ENCODE measurements around the gene ZFP92.
"Not testable (repeated sequence)": the region's sequence is repeated elsewhere in the genome, so short reads cannot be mapped to it uniquely, and the experiment has no call there.

ZFP92 gene

GRCh38 chrX:153411255-153411987, at the start of gene ZFP92:
Gene ZFP92 (plus strand): TSS chrX:153411472. CDS start chrX:153418323, 6,851 bp downstream.
- DNase-seq = peak; percentile 41 to 43

- DNase-seq = no peak
Measured at GRCh38 chrX:153361781-153362397, 49.4 kb upstream of the ZFP92 start.

- no peak for DNase-seq
Measured at GRCh38 chrX:153365670-153366069, 45.6 kb upstream of the ZFP92 start.

DNA sequence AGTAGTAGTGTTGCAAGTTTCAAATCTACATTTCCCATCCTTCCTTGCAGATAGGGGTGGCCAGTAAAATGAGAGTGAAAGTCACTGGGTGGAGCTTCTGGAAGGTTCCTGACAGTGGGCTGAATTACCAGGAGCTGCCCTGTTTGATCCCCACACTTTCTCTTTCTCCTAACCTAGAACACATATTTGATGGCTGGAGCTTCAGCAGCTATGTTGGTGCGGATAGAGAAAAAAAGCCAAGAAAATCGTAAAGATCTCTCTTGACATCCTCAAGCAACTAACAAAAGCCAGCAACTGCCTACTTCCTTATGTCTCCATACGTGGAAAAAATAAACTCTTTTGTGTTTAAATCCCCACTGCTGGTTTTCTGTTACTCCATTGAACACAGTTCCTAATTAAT, 45.2 kb upstream of the ZFP92 start:
- no peak for DNase-seq

DNA sequence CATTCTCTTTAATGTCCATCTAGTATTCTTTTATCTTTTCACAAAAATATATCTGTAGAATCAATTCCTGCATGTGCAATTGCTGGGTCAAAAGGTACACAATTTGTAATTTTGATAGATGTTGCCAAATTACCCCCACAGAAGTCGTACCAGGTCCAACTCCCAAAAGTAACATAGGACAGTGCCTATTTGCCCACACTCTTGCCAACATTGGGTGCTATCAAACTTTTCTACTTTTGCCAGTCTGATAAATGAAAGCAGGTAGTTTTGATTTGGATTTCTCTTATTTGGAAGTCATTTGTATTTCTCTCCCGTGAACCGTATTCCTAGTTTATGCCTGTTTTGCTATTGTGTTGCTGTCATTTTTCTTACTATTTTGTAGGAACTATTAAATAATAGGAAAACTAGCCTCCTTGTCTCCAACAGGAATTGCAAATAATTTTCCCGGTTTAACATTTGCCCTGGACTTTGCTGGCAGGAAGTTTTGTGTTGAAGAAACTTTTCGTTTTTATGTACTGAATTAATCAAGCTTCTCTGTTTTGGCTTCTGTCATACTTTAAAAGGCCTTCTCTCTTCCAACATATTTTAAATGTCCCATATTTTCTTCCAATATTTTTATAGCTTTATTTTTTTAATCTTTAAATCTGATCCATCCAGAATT, 44.3 kb upstream of the ZFP92 start:
- DNase-seq = no peak

DNA sequence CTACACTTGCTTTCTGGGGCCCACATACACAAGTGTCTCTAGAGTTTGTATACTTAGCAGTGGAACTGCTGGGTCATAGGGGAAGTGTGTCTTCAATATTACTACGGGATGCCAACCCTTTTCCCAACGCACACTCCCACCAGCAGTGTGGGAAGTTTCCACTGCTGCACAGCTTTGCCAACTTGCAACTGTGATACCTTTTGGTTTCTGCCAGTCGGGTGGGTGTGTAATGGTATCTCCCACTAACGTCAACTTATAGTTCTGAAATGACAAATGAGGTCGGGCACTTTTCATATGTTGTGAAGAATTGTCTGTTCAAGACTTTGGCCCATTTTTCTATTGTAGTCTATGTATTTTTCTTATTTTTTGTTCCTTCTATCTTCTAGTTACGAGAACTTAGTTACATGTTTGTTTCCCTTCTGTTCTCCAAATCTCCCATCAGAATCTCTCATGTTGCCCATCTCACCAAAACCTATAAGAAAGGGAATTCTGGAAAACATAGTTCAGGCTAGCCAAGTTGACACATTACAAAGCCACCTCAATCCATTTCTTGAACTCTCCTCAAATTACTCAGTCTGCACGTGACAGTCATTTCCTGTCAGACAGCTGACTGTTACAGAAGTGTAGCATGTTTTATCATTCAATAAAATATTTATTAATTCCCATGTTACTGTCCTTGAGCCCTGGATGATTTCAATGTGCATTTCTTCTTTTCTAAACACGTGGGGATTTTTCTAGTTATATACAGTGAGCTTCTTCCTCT, 40.8 kb upstream of the ZFP92 start:
- DNase-seq = no peak

GRCh38 chrX:153371256-153371655, 40.0 kb upstream of the ZFP92 start:
- no peak for DNase-seq

DNA sequence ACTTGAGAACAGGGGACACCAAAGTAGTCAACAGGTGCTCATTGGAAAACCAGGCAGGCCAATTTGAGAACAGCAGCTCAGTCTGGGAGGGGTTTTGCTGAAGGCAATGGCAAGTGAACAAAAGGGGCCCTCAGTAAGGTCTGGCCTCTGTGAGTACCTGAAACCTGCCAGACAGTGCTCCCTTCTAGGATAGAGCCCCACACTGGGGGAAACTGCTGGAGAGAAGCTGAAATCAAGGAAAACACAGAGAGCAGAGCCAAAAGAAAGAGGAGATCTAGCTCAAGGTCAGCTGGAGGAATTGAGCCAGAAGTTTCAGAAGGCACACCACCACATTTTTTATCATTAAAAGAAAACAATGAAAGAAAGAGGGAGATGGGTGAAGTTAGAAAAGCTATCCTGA, 38.3 kb upstream of the ZFP92 start:
- DNase-seq = no peak

- DNase-seq = no peak
Measured at GRCh38 chrX:153374426-153374825, 36.8 kb upstream of the ZFP92 start.

DNA sequence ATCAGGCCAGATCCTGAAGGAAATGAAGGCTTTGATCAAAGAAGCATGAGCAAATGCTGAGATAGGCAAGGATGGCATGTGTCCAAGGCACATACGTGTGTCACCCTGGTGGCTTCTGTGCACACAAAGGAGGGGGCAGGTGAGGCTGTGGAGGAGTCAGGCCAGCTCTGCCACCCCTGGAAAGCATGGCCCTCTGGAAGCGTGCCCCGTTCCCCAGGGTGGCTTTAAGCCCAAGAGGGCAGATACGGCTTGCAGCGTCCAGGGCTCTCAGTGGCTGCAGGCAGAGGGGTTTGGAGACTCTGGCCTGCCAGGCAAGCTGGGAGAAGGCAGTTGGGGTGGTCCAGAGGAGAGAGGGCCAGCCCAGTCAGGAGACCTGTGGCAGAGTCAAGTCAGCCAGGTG, 35.7 kb upstream of the ZFP92 start:
- no peak for DNase-seq

DNA sequence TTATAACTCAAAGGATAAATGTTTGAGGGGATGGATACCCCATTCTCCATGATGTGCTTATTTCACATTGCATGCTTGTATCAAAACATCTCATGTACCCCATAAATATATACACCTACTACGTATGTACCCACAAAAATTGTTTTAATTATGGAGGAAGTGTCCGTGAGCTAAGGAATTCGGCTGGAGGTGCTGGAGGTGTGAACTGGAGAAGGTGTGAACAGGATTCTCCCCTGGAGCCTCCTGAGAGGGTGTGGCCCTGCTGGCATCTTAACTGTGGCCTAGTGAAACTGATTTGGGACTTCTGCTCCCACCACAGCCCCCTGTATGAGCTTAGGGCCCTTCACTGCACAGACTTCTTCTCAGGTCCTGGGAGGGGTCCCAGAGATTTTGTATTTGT, 33.5 kb upstream of the ZFP92 start:
- DNase-seq = no peak

DNA sequence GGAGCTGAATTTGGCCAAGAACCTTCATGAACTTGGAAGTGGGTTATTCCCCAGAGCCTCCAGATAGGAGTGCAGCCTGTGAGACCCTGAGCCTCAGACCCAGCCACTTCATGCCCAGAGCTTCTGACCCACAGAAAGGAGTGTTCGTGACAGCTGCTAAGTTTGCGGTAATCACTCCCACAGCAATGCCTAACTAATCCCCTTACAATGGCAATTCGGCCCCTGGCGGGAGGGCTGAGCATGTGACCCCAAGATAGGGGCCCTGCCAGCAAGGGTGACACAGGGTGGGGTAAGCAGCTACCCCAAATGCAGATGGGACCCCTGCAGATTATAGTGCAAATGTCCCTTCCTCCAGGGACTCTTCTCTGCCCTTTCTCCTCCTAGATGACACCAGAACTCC, 32.7 kb upstream of the ZFP92 start:
- no peak for DNase-seq

- no peak for DNase-seq
Measured at GRCh38 chrX:153379508-153379907, 31.8 kb upstream of the ZFP92 start.

DNA sequence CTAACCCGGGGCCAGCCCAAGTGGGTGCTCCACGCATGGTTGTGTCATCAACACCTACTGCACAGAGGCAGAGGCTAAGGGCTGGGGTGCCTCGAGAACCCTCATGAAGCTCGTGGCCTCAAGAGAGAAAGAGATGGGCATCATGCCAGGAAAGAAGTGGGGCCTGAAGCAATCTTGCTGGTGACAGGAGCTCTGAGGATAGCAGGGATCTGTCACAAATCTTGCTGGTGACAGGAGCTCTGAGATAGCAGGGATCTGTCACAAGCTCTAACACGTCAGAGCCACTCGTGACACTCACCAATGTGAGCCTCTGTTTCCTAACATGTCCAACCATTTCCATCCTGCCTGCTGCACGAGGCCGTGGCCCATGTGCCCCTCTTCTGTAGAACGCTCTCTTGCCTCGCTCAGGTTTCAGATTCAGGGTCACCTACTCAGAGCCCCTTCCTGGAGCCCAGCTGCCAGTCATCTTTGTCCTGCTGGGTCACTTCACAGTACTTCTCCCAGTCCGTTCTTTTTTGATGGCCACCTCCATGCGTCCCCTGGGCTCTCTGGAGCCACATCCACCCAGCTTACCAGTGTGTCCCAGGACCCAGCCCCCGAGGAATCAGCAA, 31.2 kb upstream of the ZFP92 start:
- DNase-seq = no peak

GRCh38 chrX:153380691-153381090, 30.6 kb upstream of the ZFP92 start:
- DNase-seq = no peak

GRCh38 chrX:153381684-153382532, 29.4 kb upstream of the ZFP92 start:
- DNase-seq = no peak

- DNase-seq = no peak
Measured at GRCh38 chrX:153382563-153383482, 28.4 kb upstream of the ZFP92 start.

DNA sequence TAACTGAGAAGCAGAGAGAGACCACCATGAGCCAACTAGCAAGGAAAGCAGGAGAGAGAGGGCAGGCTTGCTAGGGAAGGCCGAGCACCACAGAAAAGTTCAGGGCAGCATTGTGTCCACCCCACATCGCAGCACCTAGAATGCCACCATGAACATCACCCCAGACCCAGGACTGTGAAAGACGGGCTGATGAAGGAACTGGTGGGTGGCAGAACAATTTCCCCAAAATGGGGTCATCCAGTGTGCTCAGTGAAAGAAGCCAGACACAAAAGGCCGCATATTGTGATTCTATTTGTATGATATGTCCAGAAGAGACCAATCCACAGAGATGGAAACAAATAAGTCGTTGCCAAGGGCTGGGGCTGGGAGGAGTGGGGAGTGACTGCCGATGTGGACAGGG, 26.9 kb upstream of the ZFP92 start:
- DNase-seq = no peak

GRCh38 chrX:153384973-153385372, 26.3 kb upstream of the ZFP92 start:
- not testable (repeated sequence) for DNase-seq

GRCh38 chrX:153386097-153386496, 25.2 kb upstream of the ZFP92 start:
- no peak for DNase-seq

GRCh38 chrX:153387345-153387744, 23.9 kb upstream of the ZFP92 start:
- DNase-seq = no peak
